Natural killer cell (primary cell): ENCODE measurements around the gene ELFN1. TPM values are rescaled to one million over a fixed set of nuclear protein-coding genes. Genes with fewer than 3 reads are reported as not detected.

Experiments
- ATAC-seq, 3 donors: fragments of 150-1000 bp in 2 of 3; fragments of 200-7000 bp in 1 of 3; cut with Tn5 transposase; 1 replicate in 1 of 3; 2 replicates in 2 of 3; pipeline ENCODE4 v1.10.0; 2021; ENCODE audit warnings: mild to moderate bottlenecking in 2 of 3, moderate library complexity in 2 of 3
- DNase-seq, 2 donors: peaks; one replicate each; pipeline versions ENCODE4 v3.0.0 to v3.0.0-alpha.2; 2013 to 2021; ENCODE audit warnings: mixed read lengths in 1 of 2
- H3K27ac ChIP-seq: one replicate; pipeline ENCODE4 v1.5.1; 2013; ENCODE audit warnings: mild to moderate bottlenecking, low read length
- H3K27me3 ChIP-seq: one replicate; pipeline ENCODE4 v1.6.1; 2013; ENCODE audit warnings: low read length; ENCODE audit not compliant: control insufficient read depth, insufficient read depth
- H3K36me3 ChIP-seq: one replicate; pipeline ENCODE4 v1.6.1; 2013; ENCODE audit warnings: low read length; ENCODE audit not compliant: control insufficient read depth, insufficient read depth
- H3K4me1 ChIP-seq: one replicate; pipeline ENCODE4 v1.6.1; 2013; ENCODE audit warnings: low read length; ENCODE audit not compliant: control insufficient read depth, insufficient read depth
- H3K4me3 ChIP-seq: one replicate; pipeline ENCODE4 v1.5.1; 2013; ENCODE audit warnings: low read length
- H3K9me3 ChIP-seq: one replicate; pipeline ENCODE4 v1.6.1; 2013; ENCODE audit warnings: low read length; ENCODE audit not compliant: control insufficient read depth, insufficient read depth
- H3K27ac Mint-ChIP-seq, 2 donors: one replicate each; pipeline ENCODE4 v1.8.0; 2022; ENCODE audit warnings: mild to moderate bottlenecking in 2 of 2, mixed read lengths in 2 of 2, moderate library complexity in 1 of 2
- H3K27me3 Mint-ChIP-seq, 2 donors: one replicate each; pipeline ENCODE4 v1.8.0; 2022; ENCODE audit warnings: low read depth in 2 of 2, mixed read lengths in 2 of 2
- H3K36me3 Mint-ChIP-seq: one replicate; pipeline ENCODE4 v1.8.0; 2022; ENCODE audit warnings: mixed read lengths
- H3K4me1 Mint-ChIP-seq, 2 donors: one replicate each; pipeline ENCODE4 v1.8.0; 2022; ENCODE audit warnings: mixed read lengths in 2 of 2
- H3K4me3 Mint-ChIP-seq: one replicate; pipeline ENCODE4 v1.8.0; 2022; ENCODE audit warnings: mild to moderate bottlenecking, moderate library complexity, mixed read lengths
- H3K9me3 Mint-ChIP-seq, 2 donors: one replicate each; pipeline ENCODE4 v1.8.0; 2022; ENCODE audit warnings: mixed read lengths in 2 of 2
- WGBS: methylation state at CpG from one replicate; pipeline ENCODE4 v1.1.7; 2013; ENCODE audit warnings: missing lambda C conversion rate; ENCODE audit not compliant: insufficient coverage; 5-methylcytosine and 5-hydroxymethylcytosine counted together
- intact Hi-C: fragments of 100-400 bp; cut with micrococcal nuclease; formaldehyde crosslinking; loops from one replicate; pipeline ENCODE4 v1.14.2; 2022
- total RNA-seq, 4 donors: library from RNA; stranded (reverse); fragments of 120-200 nt in 1 of 4; gene quantifications; one replicate each; pipeline versions ENCODE4 v1.2.3 to v1.2.4, GENCODE V29; 2013 to 2022
- TF ChIP-seq, protein P1 (sequence below): fragments of 200-600 bp; IDR thresholded peaks from one replicate; pipeline ENCODE4 v1.8.0; 2022; ENCODE audit warnings: antibody characterized with exemption

The ELFN1 gene
- total RNA-seq, 3 donors from 2014 or later (not counting 1 experiment from before 2014, with no cell fraction given), result 0.30 to 0.45 TPM; not detected in 1

DNA sequence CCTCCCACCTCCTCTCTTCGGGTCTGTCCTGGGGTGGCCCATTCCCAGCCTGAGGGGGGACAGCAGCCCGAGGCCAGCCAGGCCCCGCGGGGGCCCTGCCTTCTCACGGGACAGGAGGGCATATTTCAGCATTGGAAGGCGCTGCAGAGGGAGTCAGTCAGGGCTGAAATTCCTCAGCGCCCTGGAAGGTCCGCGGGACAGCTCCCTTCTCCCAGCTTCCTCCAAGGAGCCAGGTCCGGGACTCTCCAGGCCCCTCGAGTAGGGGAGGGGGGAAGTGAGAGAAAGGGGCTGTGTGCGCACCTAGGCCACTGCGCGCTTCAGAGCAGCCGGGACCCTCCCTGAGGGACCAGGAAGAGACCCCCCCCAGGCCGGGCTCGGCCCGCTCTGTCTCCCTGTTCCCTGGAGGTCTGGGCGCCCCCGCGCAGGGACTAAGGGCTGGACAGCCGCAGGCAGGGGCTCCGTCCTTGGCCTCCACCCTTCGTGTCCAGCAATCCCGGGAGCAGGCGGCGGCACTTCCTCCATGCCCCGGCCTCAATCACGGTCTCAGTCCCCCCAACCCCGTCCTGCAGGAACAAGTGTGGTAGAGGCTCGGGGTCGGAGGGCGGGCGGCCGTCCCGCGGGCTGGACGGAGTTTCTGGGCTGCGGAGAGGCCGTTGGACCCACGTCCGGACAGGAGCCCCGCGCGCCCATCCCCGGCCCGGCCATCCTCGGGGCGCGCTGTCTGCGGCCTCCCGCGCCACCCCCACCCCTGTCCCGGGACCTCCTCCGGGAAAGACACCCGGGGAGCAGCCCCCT lies 6.0 kb upstream of the ELFN1 start:
- H3K27ac ChIP-seq, result no peak overlapping the region
- H3K27me3 ChIP-seq, result peaks cover 34% of the 10 kb centered on the region
- TF ChIP-seq, protein P1, sequence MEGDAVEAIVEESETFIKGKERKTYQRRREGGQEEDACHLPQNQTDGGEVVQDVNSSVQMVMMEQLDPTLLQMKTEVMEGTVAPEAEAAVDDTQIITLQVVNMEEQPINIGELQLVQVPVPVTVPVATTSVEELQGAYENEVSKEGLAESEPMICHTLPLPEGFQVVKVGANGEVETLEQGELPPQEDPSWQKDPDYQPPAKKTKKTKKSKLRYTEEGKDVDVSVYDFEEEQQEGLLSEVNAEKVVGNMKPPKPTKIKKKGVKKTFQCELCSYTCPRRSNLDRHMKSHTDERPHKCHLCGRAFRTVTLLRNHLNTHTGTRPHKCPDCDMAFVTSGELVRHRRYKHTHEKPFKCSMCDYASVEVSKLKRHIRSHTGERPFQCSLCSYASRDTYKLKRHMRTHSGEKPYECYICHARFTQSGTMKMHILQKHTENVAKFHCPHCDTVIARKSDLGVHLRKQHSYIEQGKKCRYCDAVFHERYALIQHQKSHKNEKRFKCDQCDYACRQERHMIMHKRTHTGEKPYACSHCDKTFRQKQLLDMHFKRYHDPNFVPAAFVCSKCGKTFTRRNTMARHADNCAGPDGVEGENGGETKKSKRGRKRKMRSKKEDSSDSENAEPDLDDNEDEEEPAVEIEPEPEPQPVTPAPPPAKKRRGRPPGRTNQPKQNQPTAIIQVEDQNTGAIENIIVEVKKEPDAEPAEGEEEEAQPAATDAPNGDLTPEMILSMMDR, result no peak
- no peak overlapping the region for H3K4me3 ChIP-seq
- DNase-seq (no peak), ATAC-seq (no peak)
- Mint-ChIP-seq H3K27ac (no peak overlapping the region), H3K4me1 (peaks cover 11 to 21% of the 10 kb centered on the region in 2 donors), H3K4me3 (peak overlapping the region; percentile 70), H3K36me3 (no peaks in the 10 kb centered on the region), H3K27me3 (peaks cover 25 to 48% of the 10 kb centered on the region in 2 donors), H3K9me3 (no peaks in the 10 kb centered on the region)
- 8% methylated on average over 51 of the region's 56 CpGs for WGBS
- no peaks in the 10 kb centered on the region for H3K9me3 ChIP-seq
- peaks cover 38% of the 10 kb centered on the region for H3K4me1 ChIP-seq
- H3K36me3 ChIP-seq, result no peaks in the 10 kb centered on the region
- intact Hi-C loops, result no loop called here

DNA sequence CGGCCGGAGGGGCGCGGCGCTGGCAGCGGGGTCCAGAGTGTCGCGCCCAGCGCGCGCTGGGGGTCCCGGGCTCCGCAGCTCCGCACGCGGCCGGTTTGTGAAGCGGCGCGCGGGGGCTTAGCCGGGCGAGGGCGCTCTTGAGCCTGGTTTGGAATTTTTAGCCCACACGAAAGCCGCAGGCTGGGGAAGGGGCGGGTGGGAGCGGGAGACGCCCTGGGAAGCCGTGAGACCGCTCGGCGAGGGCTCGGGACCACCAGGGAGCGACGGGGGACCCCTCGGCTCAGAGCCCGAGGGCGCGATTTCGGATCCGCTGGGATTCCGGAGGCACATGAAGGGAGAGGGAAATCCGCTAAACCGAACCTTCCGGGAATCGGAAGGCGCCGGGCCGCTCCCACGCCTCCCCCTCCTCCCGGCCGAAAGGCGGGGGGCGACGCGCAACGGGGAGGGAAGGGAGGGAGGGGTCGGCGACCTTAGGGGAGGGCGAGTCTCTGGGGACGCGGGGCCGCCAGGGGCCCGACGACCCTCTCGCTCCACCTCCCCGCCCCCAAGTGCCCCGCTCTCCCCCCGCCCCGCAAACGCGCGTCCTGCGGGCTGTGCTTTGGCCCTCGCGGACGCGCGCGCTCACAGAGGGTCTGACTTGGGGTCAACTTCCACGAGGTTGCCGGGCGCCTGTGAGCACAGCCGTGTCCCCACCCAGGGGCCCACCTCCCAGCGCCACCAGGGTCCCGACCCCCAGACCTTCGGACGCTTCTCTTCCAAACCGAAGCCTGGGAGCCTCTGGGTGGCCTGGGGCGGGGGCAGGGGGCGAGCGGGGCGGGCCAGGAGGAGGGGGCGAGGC lies 5.1 kb upstream of the ELFN1 start:
- Histone ChIP-seq H3K36me3 (no peaks in the 10 kb centered on the region), H3K27ac (no peak overlapping the region), H3K4me1 (peaks cover 41% of the 10 kb centered on the region), H3K4me3 (peak overlapping the region; percentile 14), H3K27me3 (peaks cover 34% of the 10 kb centered on the region), H3K9me3 (no peaks in the 10 kb centered on the region)
- Mint-ChIP-seq H3K4me1 (peaks cover 11 to 21% of the 10 kb centered on the region in 2 donors), H3K27ac (no peak overlapping the region), H3K4me3 (peak overlapping the region; percentile 35), H3K9me3 (no peaks in the 10 kb centered on the region), H3K36me3 (no peaks in the 10 kb centered on the region), H3K27me3 (peaks cover 26 to 50% of the 10 kb centered on the region in 2 donors)
- ATAC-seq (peak in 2 of 3 donors; percentile 33 to 34), DNase-seq (peak; percentile 38 to 69)
- TF ChIP-seq, protein P1, result peak; percentile 40
- WGBS, result 1% methylated on average over 85 of the region's 95 CpGs
- intact Hi-C loops, result no loop called here

DNA sequence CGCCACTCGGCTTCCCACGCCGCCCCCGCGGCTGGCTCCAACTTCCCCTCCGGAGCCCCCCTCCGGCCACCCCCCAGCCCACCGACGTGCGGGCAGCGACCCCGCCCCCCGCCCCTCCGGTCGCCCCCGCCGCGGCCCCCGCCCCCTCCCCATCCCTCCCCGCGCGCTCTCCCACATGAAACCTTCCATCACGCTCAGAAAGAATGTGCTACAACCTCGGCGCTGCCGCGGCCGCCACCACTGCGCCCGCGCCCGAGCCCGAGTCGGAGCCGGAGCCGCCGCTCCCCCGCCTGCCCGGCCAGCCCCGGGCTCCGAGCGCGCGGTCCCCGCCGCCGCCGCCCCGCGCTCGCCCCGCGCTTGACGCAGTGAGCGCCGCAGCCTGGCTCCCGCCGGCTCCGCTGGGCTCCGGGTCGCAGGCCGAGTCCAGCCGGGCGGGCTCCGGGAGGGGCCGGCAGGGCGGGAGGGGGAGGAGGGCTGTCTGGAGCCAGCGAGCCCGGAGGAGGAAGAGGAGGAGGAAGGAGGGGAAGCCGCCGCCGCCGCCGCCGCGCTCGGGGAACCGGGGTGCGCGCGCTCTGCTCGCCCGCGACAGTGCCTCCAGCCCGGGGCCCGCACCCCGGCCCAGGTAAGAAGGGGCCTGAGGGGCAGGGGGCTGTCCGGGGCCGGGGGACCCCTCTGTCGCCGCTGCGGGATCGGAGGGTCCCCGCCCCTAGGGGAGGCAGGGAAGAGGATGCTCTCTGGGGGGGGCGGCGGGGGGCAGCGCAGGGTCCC lies 4.3 kb upstream of the ELFN1 start:
- Mint-ChIP-seq H3K27me3 (peaks cover 26 to 42% of the 10 kb centered on the region in 2 donors), H3K4me1 (peaks cover 11 to 21% of the 10 kb centered on the region in 2 donors), H3K9me3 (no peaks in the 10 kb centered on the region), H3K4me3 (no peak overlapping the region), H3K36me3 (no peaks in the 10 kb centered on the region), H3K27ac (no peak overlapping the region)
- H3K4me1 ChIP-seq, result peaks cover 41% of the 10 kb centered on the region
- H3K4me3 ChIP-seq, result no peak overlapping the region
- DNase-seq (peak in 1 of 2 donors; percentile 25), ATAC-seq (peak in 1 of 3 donors; percentile 32)
- WGBS, result 1% methylated on average over 79 of the region's 98 CpGs
- H3K27ac ChIP-seq, result no peak overlapping the region
- no peaks in the 10 kb centered on the region for H3K36me3 ChIP-seq
- intact Hi-C loops, result no loop called here
- no peaks in the 10 kb centered on the region for H3K9me3 ChIP-seq
- H3K27me3 ChIP-seq, result peaks cover 34% of the 10 kb centered on the region
- TF ChIP-seq, protein P1, result no peak
